NCI-H2081 treated with DMSO at 0.1 percent for 48 hours (cell line): ENCODE results near the gene RYR1.
"Not testable (repeated sequence)": the region's sequence is repeated elsewhere in the genome, so short reads cannot be mapped to it uniquely, and the experiment has no call there.

Experiments
- DNase-seq: peaks from one replicate; lab custom pipeline; 2025; lab: John Stamatoyannopoulos, UW

The RYR1 gene

DNA sequence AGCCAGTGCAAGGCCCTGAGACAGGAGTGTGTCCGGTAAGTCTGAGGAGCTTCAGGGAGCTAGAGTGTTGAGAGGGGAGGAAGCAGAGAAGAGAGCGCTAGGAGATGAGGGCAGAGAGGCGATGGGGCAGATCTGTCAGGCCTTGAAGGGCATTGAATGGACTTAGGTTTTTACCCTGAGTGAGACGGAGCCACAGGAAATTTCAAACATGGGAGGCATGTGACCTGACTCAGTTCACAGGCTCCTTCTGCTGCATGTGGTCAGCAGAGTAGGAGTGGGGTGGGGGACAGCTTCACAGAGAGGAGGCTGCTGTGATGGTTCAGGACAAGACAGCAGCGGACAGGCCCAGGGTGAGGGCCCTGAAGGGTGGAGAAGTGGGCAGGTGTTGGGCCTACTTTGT lies 33.1 kb upstream of the RYR1 start:
- no peak for DNase-seq

DNA sequence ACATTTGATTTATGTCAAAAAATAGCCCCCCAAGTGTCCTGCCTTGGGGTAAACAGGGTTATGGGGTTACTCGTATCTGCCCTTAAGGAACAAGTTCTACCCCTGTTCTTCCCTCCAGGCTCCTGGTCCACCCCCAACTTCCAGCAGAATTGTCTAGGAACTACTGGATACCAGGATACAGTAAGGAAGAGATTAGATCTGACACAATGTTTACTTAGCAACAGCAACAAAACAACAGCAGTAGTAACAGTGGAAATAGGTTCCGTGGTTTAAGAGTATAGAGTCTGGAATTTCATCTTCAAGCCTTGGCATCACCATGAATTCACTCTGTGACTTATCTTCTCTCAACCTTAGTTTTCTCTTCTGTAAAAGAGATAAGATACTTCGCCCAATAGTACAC lies 32.3 kb upstream of the RYR1 start:
- no peak for DNase-seq

GRCh38 chr19:38402623-38402966 lies 30.9 kb upstream of the RYR1 start:
- no peak for DNase-seq

DNA sequence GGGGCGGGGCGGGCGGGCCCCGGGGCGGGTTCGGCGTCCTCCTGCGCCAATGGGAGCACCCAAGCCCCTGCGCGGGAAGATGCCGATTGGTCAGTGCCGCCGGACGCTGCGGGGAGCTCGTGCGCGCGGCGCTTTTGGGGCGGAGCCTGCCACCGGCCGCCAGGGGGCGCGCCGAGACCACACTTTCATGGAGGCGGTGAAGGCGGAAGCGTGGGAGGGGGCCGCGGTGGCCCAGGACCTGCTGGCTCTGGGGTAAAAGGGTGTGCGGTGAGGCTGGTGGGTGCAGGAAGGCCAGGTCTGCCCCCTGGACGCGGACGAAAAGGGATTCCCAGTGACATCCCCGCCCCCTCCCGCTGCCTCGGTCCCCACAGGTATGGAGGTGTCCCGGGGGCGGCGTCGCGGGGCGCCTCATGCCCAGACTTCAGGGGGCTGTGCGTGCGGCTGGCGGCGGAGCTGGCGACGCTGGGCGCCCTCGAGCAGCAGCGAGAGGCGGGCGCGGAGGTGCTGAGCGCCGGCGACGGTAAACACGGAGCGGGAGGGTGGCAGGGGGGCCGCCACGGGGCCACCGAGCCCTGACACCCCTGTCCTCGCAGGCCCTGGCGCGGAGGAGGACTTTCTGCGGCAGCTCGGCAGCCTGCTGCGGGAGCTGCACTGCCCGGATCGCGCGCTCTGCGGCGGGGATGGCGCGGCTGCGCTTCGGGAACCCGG lies 30.4 kb upstream of the RYR1 start, which contains the start of gene FAM98C:
TSS of gene FAM98C (plus strand) at position 127 of the 708 bp plus-strand sequence. CDS start at position 188, 61 bp downstream.
- DNase-seq = peak; percentile 83

DNA sequence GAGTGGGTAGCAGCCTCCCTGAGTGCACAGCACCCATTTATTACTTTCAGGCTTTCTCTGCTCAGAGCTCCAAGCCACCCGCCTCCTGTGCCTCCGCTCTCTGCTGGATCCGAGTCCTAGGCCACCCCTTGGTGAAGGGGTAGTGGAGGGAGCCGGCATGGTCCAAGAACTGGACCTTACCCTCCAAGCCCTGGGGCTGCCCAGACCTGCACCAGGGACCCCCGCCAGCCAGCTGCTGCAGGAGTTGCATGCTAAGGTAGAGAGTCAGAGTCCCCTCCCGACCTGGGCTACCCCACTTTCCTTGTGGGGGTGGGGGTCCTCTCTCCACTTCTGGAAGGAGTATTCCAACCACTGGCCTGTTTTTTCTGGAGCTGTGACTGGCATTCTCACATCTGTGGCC lies 28.6 kb upstream of the RYR1 start:
- DNase-seq = no peak

DNA sequence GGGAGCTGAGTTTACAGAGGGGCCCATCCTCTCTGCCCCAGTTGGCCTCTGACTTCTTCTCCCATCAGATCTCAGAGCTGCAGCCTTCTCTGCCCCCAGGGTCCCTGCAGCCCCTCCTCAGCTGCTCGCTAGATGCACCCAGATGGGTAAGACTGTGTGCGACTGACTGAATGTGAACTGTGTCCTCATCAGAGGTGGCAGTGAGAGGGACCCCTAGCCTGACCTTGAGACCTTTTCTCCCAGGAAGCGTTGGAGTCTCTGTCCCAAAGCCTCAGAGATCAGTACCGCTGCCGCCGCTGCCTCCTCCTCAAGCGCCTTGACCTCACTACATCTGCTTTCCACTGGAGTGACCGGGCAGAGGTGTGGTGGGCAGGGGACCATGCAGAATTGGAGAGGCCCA lies 28.2 kb upstream of the RYR1 start:
- DNase-seq = no peak

GRCh38 chr19:38409631-38410133 lies 23.8 kb upstream of the RYR1 start:
- DNase-seq = no peak

GRCh38 chr19:38410407-38410806 lies 23.1 kb upstream of the RYR1 start:
- DNase-seq = not testable (repeated sequence)

DNA sequence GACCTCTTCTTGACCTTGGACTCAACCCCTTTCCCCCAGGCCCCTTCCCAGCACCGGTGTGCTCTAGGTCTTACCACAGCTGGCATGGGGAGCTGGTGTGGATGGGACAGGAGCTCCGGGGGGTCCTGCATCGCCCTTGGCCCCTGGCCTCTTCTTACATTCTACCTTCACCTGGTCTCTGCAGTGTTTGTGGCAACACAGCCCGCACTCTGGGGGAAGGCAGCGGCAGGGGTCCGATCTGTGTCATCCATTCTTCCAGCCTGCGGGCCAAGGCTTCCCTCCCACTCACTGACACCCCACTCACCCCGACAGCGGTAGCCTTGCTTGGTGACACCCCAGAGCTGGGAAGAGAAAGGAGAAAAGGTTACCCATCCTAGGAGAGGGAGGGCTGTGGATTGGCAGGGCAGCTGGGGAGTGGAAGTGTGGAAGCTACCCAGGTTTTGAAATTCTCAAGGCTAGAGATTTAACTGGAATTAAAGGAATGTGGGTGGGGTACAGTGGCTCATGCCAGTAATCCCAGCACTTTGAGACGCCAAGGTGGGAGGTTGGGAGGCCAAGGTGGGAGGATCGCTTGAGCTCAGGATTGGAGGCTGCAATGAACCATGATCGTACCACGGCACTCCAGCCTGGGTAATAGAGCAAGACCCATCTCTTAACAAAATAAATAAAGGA lies 22.3 kb upstream of the RYR1 start:
- no peak for DNase-seq

DNA sequence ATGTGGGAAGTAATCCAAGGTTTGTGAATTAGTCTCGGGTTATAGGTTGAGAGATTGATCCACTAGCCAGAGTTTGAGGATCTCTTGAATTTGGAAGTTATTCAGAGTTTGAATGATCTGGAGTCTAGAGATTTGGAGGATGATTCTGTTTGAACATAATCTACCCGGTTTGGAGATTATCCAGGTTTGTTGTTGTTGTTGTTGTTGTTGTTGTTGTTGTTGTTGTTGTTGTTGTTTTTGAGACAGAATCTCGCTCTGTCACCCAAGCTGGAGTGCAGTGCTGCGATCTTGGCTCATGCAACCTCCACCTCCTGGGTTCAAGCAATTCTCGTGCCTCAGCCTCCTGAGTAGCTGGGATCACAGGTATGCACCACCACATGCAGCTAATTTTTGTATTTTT lies 21.6 kb upstream of the RYR1 start:
- DNase-seq = not testable (repeated sequence)

DNA sequence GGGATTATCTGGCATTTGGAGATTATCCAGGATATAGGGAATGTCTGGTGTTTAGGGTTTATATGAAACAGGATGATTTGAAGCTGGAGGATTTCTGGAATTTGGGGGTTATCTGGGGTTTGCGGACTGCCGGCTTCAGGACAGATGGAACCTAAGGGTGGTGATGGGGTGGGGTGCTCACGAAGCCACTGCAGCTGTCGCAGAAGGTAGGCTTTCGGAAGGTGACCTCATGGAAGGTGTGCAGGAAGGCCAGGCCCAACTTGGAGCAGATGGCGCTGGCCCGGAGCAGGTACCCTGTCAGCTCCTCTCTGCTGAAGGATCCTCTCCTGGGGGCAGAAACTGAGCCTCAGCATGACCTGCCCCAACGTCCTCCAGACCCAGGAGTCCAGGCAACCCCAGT lies 21.0 kb upstream of the RYR1 start:
- no peak for DNase-seq

DNA sequence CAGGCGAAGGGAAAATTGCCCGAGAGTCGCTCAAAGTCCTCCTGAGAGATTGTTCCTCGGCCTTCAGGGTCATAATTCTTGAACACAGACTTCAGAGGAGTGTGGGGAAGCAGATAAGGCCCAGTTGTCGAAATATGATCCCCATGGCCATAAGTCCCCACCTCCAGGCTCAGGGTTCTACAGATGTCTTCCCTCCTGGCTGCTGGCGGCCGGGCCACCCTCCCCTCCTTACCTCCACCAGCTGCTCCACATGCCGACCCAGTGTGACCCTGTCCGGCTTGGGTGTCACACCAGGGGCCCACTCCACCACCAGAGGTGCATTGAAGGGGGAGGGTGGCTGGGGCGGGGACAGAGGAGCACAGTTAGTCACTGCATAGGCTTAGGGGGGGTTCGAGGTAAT lies 20.5 kb upstream of the RYR1 start:
- DNase-seq = no peak

- DNase-seq = no peak
Measured at GRCh38 chr19:38413416-38413815, 20.1 kb upstream of the RYR1 start.

GRCh38 chr19:38417146-38417543 lies 16.3 kb upstream of the RYR1 start:
- DNase-seq = no peak

DNA sequence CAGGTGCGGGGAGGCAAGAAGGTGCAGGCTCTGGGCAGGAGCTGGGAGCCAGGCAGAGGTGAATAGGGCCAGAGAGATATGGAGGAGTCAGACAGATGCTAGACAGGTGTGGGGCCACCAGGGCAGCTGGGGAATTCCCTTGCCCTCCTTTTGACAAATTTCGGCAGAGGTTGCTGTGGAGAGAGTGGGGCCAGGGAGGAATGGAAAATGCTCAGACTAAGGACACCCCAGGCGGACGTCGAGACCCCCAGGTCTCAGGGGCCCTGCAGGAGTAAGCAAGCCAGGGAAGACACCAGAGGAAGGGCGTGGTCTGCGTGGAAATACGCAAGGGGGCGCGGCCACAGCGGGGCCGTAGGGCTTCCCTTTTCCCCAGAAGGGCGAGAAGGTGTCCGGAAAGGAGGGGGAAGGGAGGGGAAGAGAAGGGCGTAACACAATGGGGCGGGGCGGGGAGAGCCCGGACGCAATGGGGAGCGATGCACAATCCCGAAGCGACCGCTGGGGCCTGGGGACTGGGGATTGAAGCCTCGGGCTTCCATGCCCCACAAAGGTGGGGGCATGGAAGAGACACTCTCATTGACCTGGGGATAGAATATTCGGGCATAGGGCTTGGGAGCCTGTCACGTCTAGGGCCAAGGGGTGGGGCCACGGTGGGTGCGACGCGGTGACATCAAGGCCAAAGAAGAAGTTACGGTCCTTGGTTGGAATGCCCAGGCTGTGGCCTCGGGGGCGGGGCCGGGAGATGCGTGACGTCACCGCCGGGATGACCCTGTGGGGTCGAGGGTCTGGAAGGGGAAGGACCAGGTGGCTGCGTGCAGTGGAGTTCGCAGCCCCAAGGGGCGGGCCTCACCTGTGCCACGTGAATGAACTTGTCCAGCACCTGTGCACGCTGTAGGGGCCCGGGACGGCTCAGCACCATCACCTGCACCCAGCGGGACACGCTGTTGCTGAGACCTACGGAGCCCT lies 15.7 kb upstream of the RYR1 start:
- no peak for DNase-seq

- no peak for DNase-seq
Measured at GRCh38 chr19:38420935-38421334, 12.6 kb upstream of the RYR1 start.

DNA sequence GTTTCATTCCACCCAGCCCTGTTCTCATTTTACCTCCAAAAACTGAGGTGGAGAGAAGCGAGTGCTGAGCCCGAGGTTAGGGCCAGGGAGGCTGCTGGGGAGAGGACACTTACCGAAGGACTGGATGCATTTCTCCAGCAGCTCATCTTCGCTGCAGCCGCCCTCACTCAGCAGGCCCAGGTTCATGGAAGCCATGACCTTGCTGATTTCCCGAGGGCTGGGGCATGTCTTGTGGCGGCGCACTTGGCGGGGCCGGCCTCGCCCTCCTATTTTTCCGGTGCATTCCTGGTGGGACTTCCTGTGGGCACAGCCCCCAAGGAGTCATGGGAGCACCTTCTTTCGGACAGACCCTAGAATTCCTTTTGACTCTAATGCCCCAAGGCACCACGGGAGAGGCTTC lies 11.6 kb upstream of the RYR1 start:
- no peak for DNase-seq

- no peak for DNase-seq
Measured at GRCh38 chr19:38422438-38422837, 11.1 kb upstream of the RYR1 start.

- DNase-seq = no peak
Measured at GRCh38 chr19:38424272-38424671, 9.2 kb upstream of the RYR1 start.

GRCh38 chr19:38425222-38425809 lies 8.2 kb upstream of the RYR1 start:
- DNase-seq = no peak

GRCh38 chr19:38425810-38426466 lies 7.6 kb upstream of the RYR1 start, which contains the start of gene RASGRP4:
RASGRP4 (minus strand) TSS chr19:38426219; CDS start chr19:38426091, 128 bp downstream.
- DNase-seq = no peak
